ENCODE measurements around the gene POM121L2. TPM values are rescaled to one million over a fixed set of nuclear protein-coding genes. Genes with fewer than 3 reads are reported as not detected.
A peak's percentile ranks its signal among the peaks of the same experiment; 100 is the strongest.

The POM121L2 gene
- total and polyA plus RNA-seq, 10 of the 15 experiments (the other 5 are each of a cell fraction or from before 2014, with no cell fraction given), result 0.04 TPM; not detected in 9

- TF ChIP-seq REST (IDR thresholded peaks at IDR 0.05; ENCODE audit: low read depth, low read length) (no peak), RAD21 (IDR thresholded peaks at IDR 0.05; ENCODE audit: insufficient read depth, low read depth, low read length) (no peak), CHD1 (IDR thresholded peaks at IDR 0.05; ENCODE audit: low read depth, low read length) (no peak), HDGF (IDR thresholded peaks at IDR 0.05) (no peak)
These were observed 21.2 kb downstream of the POM121L2 start (continued) for GRCh38 chr6:27290850-27291208.

GRCh38 chr6:27290065-27290849 is 21.8 kb downstream of the POM121L2 start:
- Histone ChIP-seq H2AFZ (ENCODE audit: control insufficient read depth, low read depth, low read length) (no peak overlapping the region), H3K27me3 (replicated peaks in 1 of 2; ENCODE audit: control insufficient read depth in 2 of 2, insufficient read depth in 2 of 2, low read length in 1 of 2) (no peaks in the 10 kb centered on the region; a peak in 2 of 4 replicates), H3K36me3 (ENCODE audit: control insufficient read depth in 2 of 2, insufficient read depth in 2 of 2, low read length in 1 of 2) (no peaks in the 10 kb centered on the region), H3K79me2 (ENCODE audit: control insufficient read depth, insufficient read depth, low read length) (no peaks in the 10 kb centered on the region), H3K27ac (ENCODE audit: control insufficient read depth, insufficient read depth) (no peak overlapping the region), H3K9ac (ENCODE audit: control insufficient read depth, insufficient read depth, low read length) (no peak overlapping the region), H3K9me3 (replicated peaks; ENCODE audit: control insufficient read depth, insufficient read depth, low read length) (peaks cover 6% of the 10 kb centered on the region), H3K4me3 (no peak overlapping the region), H3K4me1 (ENCODE audit: control insufficient read depth, insufficient read depth, low read length) (no peaks in the 10 kb centered on the region; the same call in 1 of the 2 replicates), H4K20me1 (ENCODE audit: control insufficient read depth, insufficient read depth) (no peaks in the 10 kb centered on the region), H3K4me2 (ENCODE audit: control insufficient read depth, insufficient read depth) (no peak overlapping the region)
- 45% methylated on average over 25 of the region's 25 CpGs for WGBS (ENCODE audit: insufficient coverage, insufficient replicate concordance, low lambda C conversion rate, missing lambda C conversion rate)
- no TSS peak for BruUV-seq (replicated peaks)
- ChIA-PET SMC1A (ENCODE audit: uncharacterized antibody, unreplicated experiment) (interaction anchor here (0.7 kb wide), 1 partner anchor 1555 kb away, joined by 5 read pairs; no protein-coding TSS in a partner anchor), POLR2A (interaction anchor here (0.6 kb wide), 1 partner anchor 204 kb away, joined by 4 read pairs; no protein-coding TSS in a partner anchor), RAD21 (ENCODE audit: unreplicated experiment) (no interaction called here), CTCF (no interaction called here)
- DNase-seq (ENCODE audit: low read depth, low spot score), result peak; percentile 40
- no peak for FAIRE-seq
- ATAC-seq, result peak; percentile 29
- in situ Hi-C loops (cut with MboI), result no loop called here
- intact Hi-C loops (cut with micrococcal nuclease; ENCODE audit: unreplicated experiment), result no loop called here
- no peak for TF ChIP-seq CBX3 (IDR thresholded peaks at IDR 0.05; ENCODE audit: borderline replicate concordance, low read depth)
- peak; percentile 89 for TF ChIP-seq ZNF24 (IDR thresholded peaks at IDR 0.05)
- peak; percentile 78 for TF ChIP-seq SREBF2 (IDR thresholded peaks at IDR 0.05; ENCODE audit: low read length)

Measured in GM12878 (cell line).